ENCODE results near the gene STEAP2. TPM values are rescaled to one million over a fixed set of nuclear protein-coding genes. Genes with fewer than 3 reads are reported as not detected.

Gene STEAP2
- total RNA-seq, 1 donor from 2014 or later, result 6.9 TPM

GRCh38 chr7:90269163-90269562 is 57.6 kb downstream of the STEAP2 start:
- DNase-seq (ENCODE audit: low read depth), result no peak

GRCh38 chr7:90270431-90271178 is 59.1 kb downstream of the STEAP2 start:
- DNase-seq (ENCODE audit: low read depth), result no peak

- DNase-seq (ENCODE audit: low read depth), result peak; percentile 30
Observed at GRCh38 chr7:90271753-90272152, 60.2 kb downstream of the STEAP2 start.

GRCh38 chr7:90272242-90272641 is 60.7 kb downstream of the STEAP2 start:
- no peak for DNase-seq (ENCODE audit: low read depth)

GRCh38 chr7:90274161-90274560 is 62.6 kb downstream of the STEAP2 start:
- no peak for DNase-seq (ENCODE audit: low read depth)

- DNase-seq (ENCODE audit: low read depth), result no peak
Observed at GRCh38 chr7:90276033-90276728, 64.6 kb downstream of the STEAP2 start.

Other genes with a start within 250 kb of the STEAP2 start
- gene STEAP1, start 57.3 kb upstream of the STEAP2 start, total RNA-seq, result 12.5 and 14.4 TPM in 2 replicates
- gene CFAP69, start 33.4 kb downstream of the STEAP2 start, total RNA-seq, result 2.0 and 2.5 TPM in 2 replicates
- not detected in 2 replicates for gene FAM237B, start 109.6 kb downstream of the STEAP2 start, total RNA-seq
- 13.0 and 17.4 TPM in 2 replicates for gene GTPBP10, start 135.0 kb downstream of the STEAP2 start, total RNA-seq
- gene CLDN12, start 191.7 kb downstream of the STEAP2 start, total RNA-seq, result 40.7 and 42.0 TPM in 2 replicates

Measured in myocyte (in vitro differentiated cells).